Glomerular visceral epithelial cell (primary cell): ENCODE measurements around the gene PLD3.

Experiments used
- DNase-seq: peaks from one replicate; pipeline ENCODE4 v3.0.0-alpha.2; 2016; ENCODE audit errors: extremely low spot score

PLD3 gene

GRCh38 chr19:40348125-40348913 lies at the start of gene PLD3, which contains the start of gene C19orf47:
Gene PLD3, plus strand, starts transcription at chr19:40348695. Its CDS starts 17,789 bp downstream, at chr19:40366484.
Gene C19orf47, minus strand, starts transcription at chr19:40348397. Its CDS starts 6,540 bp downstream, at chr19:40341857.
- DNase-seq: peak; percentile 99

GRCh38 chr19:40300668-40301067 lies 47.8 kb upstream of the PLD3 start:
- no peak for DNase-seq

GRCh38 chr19:40302224-40303011 lies 46.1 kb upstream of the PLD3 start:
- DNase-seq: no peak

DNA sequence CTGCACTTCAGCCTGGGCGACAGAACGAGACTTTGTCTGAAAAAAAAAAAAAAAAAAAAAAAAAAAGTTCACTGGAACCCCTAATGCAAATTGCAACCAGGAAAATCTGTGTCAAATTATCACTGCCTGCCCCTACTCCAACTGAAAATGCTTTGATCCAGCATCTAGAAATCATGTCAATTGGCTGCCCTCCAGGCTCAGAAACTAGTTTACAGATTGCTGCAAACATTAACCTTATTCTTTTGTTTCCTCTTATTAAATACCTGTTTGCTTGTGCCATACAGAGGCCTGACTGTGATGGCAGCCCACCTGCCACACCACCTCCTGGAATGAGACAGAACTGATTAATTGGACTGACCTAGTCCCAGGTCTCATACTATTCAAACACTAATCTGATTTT lies 44.7 kb upstream of the PLD3 start:
- no peak for DNase-seq

DNA sequence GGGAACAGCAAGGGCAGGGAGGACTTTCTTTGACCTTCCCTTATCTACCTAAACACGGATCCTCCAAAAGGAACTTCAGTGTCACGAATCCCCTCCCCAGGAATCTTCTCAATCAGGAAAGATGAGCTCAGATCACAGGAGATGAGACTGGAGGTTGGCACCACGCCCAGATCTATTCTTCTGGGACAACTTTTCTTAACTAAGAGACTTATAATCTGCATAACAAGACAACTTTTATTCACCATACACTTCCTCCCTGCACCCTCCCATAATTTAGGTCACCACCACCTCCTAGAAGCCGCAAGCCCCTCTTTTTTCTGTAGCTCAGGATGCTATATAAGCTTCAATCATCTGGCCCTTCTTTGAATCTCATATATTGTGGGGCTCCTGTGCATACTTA lies 44.2 kb upstream of the PLD3 start:
- DNase-seq: no peak

DNA sequence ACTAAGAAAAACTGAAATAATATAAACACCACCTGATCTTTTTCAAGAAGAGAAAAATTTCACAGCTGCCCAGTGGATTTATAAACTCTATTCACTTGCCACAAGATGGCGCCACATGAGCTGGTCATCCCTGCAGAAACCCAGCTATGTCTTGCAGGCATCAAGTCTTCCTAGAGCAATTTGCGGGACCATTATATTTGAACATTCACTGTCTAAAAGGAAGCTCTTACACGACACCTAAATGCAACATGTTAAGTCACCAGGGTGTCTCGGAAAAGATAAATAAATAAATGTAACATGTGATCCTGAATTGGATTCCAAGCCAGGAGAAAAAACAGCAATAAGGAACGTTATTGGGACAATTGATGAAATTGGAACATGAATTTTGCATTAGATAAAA lies 43.1 kb upstream of the PLD3 start:
- DNase-seq: peak; percentile 83

- no peak for DNase-seq
Measured at GRCh38 chr19:40309666-40310065, 38.8 kb upstream of the PLD3 start.

DNA sequence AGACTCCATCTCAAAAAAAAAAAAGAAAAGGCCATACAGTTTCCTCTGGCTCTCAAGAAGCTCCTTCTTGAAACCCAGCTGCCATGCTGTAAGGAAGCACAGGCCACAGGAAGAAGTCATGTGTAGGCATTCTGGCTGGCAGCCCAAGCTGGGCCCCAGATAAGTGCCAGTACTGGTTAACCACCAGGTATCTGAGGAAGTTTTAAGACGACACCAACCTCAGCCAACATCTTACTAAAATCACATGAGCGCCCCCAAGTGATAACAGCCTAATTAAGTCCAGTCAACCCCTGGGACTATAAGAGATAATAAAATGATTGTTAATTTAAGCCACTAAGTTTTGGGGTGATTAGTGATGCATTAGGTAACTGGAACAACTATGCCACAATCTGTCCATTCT lies 36.0 kb upstream of the PLD3 start:
- DNase-seq: no peak

GRCh38 chr19:40313229-40313983 lies 35.1 kb upstream of the PLD3 start:
- no peak for DNase-seq

DNA sequence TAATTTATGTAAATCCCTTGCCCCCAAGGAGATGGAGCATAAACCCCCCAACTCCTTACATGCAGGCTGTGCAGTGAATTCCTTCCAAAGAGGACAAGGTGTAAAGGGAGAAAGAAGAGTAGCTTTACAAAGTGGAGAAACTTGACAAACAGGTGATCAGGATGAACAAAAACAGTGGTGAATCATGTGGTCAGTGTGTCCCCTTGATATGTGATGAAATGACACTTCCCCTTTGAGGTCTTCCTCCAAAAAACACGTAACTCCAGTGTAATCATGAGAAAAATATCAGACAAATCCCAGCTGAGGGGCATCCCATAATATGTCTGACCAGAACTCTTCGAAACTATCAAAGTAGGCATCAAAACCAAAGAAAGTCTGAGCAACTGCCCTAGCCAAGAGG lies 33.8 kb upstream of the PLD3 start:
- no peak for DNase-seq

GRCh38 chr19:40315812-40316470 lies 32.6 kb upstream of the PLD3 start:
- DNase-seq: no peak

DNA sequence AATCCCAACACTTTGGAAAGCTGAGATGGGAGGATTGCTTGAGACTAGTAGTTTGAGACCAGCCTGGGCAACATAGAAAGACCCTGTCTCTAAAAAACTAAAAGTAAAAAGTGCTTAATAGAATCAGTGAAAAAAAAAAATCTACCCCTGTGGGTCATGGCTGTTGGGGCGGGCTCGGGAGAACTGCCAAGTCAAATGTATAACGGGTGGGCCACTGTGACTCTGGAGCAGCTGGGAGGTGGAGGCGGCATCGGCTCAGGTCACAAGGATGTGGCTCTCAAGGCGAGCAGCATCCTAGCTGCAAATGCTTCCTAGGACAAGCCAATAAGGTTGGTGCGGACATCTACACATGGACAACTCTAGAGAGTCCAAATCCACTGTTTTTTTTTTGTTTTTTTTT lies 31.2 kb upstream of the PLD3 start:
- no peak for DNase-seq

GRCh38 chr19:40320558-40320935 lies 27.9 kb upstream of the PLD3 start:
- DNase-seq: no peak

- no peak for DNase-seq
Measured at GRCh38 chr19:40321076-40321475, 27.4 kb upstream of the PLD3 start.

DNA sequence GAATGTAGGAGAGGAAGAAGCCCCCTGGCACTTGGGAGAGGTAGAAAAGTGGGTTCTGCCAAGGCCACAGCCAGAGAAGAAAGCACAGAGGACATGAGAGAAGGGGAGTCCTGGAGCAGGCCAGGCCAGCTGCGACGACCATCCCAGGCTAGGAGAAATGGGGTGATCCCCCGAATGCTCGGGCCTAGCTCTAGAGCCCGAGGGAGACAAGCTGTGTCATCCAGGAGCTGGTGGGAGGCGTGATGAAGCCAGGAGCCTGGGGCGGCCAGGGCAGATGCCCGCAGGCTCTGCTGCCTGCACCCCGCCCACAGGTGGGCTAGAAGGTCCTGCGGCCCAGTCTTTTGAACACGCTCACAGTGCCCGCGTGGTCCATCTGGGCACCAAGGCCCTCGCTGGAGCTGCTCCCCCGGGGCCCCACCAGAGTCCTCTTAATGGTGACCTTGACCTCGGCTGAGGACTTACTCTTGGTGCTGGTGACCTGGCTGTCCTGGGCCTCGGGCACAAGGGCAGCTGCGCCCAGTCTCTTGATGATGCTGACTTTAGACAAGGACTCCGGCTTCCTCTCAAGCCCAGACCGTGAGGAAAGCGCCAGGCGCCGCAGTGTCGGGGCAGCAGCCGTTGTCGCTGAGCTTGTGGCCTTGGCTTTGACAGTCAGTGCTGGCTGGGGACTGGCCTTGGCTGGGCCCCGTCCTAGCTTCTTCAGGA lies 26.8 kb upstream of the PLD3 start:
- DNase-seq: no peak

GRCh38 chr19:40322271-40322610 lies 26.3 kb upstream of the PLD3 start:
- DNase-seq: no peak

- DNase-seq: no peak
Measured at GRCh38 chr19:40322951-40323615, 25.4 kb upstream of the PLD3 start.

DNA sequence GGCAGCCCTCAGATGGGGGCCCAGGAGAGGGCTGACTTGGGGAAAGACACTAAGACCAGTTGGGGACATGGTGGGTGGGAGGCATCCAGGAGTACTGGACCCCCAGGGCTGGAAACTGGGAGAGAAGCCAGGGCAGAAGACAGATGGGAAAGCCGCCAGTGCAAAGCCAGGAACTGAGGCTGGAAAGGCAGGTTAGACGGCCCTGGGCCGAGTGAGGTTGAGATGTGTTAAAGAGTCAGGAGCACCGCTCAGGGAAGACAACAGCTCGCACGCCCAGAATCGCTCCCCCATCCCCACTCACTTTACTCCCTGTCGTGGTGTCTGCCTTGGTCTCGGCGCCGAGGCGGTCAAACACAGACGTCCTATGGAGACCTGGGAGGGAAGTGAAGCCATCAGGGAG lies 24.8 kb upstream of the PLD3 start:
- no peak for DNase-seq

DNA sequence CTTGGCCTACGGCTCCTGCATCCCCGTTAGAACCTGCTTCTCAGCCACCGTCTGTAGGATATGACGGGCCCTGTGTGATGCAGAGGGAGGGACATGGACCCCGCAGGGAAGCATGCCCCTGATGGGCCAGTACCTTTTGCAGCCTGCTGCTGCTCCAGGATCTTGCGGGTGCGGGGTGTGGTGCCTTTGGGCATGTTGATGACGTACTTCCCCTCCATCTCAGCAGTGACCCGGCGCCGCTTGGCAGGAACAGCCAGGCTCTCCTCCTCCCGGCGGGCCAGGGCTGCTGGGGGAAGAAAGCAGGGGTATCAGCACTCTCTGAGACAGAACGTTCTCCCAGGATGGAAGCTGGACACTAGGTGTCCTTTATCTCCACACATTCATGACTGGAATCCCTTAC lies 22.3 kb upstream of the PLD3 start:
- no peak for DNase-seq

DNA sequence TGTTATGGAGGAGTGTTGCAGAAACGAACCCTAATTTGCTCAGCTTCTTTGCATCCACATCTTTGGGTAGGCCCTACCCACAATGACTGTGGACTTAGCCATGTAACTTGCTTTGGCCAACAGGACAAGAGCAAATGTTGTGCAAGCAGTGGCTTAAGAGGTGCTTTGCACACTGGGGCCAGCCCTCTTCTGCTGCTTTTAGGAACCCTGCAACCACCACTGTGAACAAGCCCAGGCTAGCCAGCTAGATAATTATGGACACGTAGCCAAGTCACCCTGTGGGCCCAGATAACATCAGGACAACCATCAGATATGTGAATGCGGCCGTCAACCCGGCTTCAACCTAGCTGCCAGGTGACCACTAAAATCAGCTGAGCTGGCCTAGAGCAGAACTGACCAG lies 17.4 kb upstream of the PLD3 start:
- DNase-seq: no peak

GRCh38 chr19:40332669-40333068 lies 15.8 kb upstream of the PLD3 start:
- no peak for DNase-seq
